ENCODE measurements around the gene RAB11FIP4. TPM values are rescaled to one million over a fixed set of nuclear protein-coding genes. Genes with fewer than 3 reads are reported as not detected.

Gene RAB11FIP4
- total and polyA plus RNA-seq, 9 of the 15 experiments (the other 6 are each of a cell fraction or from before 2014, with no cell fraction given) = 0.62 to 16.6 (median 8.9) TPM

- DNase-seq (ENCODE audit: extremely low read depth in 1 of 4, low spot score in 3 of 4) (no peak), ATAC-seq (no peak), FAIRE-seq (no peak)
- ChIA-PET CTCF (ENCODE audit: low intra/inter-chr PET ratio) (no interaction called here), POLR2A (interaction anchor here (0.9 to 1.7 kb wide), 2 partner anchors 9 to 10 kb away, joined by 3 to 8 read pairs; no protein-coding TSS in a partner anchor)
- H3K79me2 ChIP-seq (ENCODE audit: control insufficient read depth, insufficient read depth, low read length) = no peaks in the 10 kb centered on the region
- BruUV-seq (replicated peaks) = no TSS peak
- no peaks in the 10 kb centered on the region for H3K36me3 ChIP-seq (ENCODE audit: control insufficient read depth, insufficient read depth, low read length)
- H3K27me3 ChIP-seq (ENCODE audit: control insufficient read depth in 2 of 2, insufficient read depth in 2 of 2, low read length in 2 of 2) = no peaks in the 10 kb centered on the region
- H3K4me3 ChIP-seq = no peak overlapping the region
- intact Hi-C loops (cut with micrococcal nuclease) = no loop called here
- H3K9ac ChIP-seq (ENCODE audit: insufficient read depth in 1 of 2, low read depth in 2 of 2, low read length in 2 of 2) = no peak overlapping the region
- in situ Hi-C loops (cut with MboI) = no loop called here
- H3K4me1 ChIP-seq (replicated peaks in 1 of 2; ENCODE audit: control insufficient read depth in 2 of 2, insufficient read depth in 2 of 2, low read length in 2 of 2) = peaks cover 10 to 14% of the 10 kb centered on the region in 2 experiments
- H4K20me1 ChIP-seq (replicated peaks; ENCODE audit: control insufficient read depth, insufficient read depth, low read length) = no peaks in the 10 kb centered on the region
- H3K9me3 ChIP-seq (replicated peaks; ENCODE audit: control insufficient read depth, insufficient read depth, low read depth, low read length) = no peaks in the 10 kb centered on the region
- no peak overlapping the region for H3K4me2 ChIP-seq (ENCODE audit: insufficient read depth, low read length)
- 32% methylated on average over 6 of the region's 6 CpGs for WGBS (ENCODE audit: insufficient coverage, low coverage, missing lambda C conversion rate)
- no peak overlapping the region for H2AFZ ChIP-seq (ENCODE audit: low read depth, low read length)
- H3K27ac ChIP-seq (ENCODE audit: extremely low read depth, low read depth, low read length) = no peak overlapping the region
- no peaks in the 10 kb centered on the region for H3K9me1 ChIP-seq (ENCODE audit: control insufficient read depth, insufficient read depth, low read length)
- TF ChIP-seq POLR2B (IDR thresholded peaks at IDR 0.05; ENCODE audit: low read depth, partially characterized antibody) (no peak), MEF2D (tag; conservative IDR thresholded peaks at IDR 0.05; ENCODE audit: low read depth) (no peak), CHD7 (IDR thresholded peaks at IDR 0.05; ENCODE audit: low read depth, low read length) (no peak), PHF8 (IDR thresholded peaks at IDR 0.05; ENCODE audit: borderline replicate concordance, low read length) (no peak), RBM15 (IDR thresholded peaks at IDR 0.05; ENCODE audit: insufficient read depth, low read length) (no peak), WHSC1 (IDR thresholded peaks at IDR 0.05; ENCODE audit: low read length) (no peak), ATF3 (IDR thresholded peaks at IDR 0.05) (no peak), ATF3 (CRISPR knock-in tag; conservative IDR thresholded peaks at IDR 0.05) (no peak)
- TF ChIP-seq, protein P1, sequence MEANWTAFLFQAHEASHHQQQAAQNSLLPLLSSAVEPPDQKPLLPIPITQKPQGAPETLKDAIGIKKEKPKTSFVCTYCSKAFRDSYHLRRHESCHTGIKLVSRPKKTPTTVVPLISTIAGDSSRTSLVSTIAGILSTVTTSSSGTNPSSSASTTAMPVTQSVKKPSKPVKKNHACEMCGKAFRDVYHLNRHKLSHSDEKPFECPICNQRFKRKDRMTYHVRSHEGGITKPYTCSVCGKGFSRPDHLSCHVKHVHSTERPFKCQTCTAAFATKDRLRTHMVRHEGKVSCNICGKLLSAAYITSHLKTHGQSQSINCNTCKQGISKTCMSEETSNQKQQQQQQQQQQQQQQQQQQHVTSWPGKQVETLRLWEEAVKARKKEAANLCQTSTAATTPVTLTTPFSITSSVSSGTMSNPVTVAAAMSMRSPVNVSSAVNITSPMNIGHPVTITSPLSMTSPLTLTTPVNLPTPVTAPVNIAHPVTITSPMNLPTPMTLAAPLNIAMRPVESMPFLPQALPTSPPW (CRISPR knock-in tag; IDR thresholded peaks at IDR 0.05) = no peak
Measured at GRCh38 chr17:31462261-31462660, 70.8 kb downstream of the RAB11FIP4 start.

All from K562 (cell line).